GM12875 (cell line): ENCODE measurements around the gene RANBP2.
"Not testable (repeated sequence)": the region's sequence is repeated elsewhere in the genome, so short reads cannot be mapped to it uniquely, and the experiment has no call there.

Source experiments
- H3K4me3 ChIP-seq: one replicate; pipeline ENCODE4 v1.5.1; 2011; ENCODE audit warnings: low read depth, low read length, control low read depth
- TF ChIP-seq, protein P1 (sequence below): IDR thresholded peaks from 2 replicates; pipeline ENCODE4 v1.5.1; 2011; ENCODE audit warnings: low read depth, mild to moderate bottlenecking, control low read depth, inconsistent platforms, low read length, moderate library complexity, borderline replicate concordance; ENCODE audit not compliant: insufficient read depth

Gene RANBP2

DNA sequence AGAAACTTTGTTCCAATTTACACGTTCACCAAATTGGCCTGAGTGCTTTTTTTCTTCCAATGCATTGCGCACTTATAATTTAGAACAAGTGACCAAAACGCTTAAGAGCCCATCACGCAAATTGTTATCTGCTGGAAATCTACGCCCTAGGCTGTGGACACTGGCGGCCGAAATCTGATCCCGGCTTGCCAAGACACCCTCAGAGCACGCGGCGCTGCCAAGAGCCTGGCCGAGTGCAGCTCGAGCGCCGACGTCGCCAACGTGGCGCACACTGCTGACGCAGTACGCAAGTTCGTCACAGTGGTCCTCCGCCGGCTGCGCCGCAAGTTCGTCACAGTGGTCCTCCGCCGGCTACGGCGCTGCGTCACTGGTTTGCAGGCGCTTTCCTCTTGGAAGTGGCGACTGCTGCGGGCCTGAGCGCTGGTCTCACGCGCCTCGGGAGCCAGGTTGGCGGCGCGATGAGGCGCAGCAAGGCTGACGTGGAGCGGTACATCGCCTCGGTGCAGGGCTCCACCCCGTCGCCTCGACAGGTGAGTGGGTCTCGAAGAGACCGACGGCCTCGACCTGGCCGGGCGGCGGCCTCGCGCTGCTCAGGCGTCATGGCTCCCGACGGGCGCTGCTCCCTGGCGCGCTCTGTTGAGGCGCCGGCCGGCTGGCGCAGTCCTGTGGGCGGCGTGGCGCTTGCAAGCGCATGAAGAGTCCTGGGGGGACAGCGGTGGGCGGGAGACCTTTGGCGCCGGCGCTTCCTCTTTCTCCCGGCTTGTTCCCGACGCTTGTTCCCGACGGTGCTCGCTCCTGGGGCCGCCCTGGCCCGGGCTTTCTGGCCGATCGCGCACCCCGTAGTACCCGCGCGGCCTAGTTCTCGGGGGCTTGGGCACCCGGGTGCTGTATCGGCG lies at the start of gene RANBP2:
RANBP2 (plus strand) TSS at position 334 of the 896 bp plus-strand sequence; CDS start at position 459, 125 bp downstream.
- TF ChIP-seq, protein P1, sequence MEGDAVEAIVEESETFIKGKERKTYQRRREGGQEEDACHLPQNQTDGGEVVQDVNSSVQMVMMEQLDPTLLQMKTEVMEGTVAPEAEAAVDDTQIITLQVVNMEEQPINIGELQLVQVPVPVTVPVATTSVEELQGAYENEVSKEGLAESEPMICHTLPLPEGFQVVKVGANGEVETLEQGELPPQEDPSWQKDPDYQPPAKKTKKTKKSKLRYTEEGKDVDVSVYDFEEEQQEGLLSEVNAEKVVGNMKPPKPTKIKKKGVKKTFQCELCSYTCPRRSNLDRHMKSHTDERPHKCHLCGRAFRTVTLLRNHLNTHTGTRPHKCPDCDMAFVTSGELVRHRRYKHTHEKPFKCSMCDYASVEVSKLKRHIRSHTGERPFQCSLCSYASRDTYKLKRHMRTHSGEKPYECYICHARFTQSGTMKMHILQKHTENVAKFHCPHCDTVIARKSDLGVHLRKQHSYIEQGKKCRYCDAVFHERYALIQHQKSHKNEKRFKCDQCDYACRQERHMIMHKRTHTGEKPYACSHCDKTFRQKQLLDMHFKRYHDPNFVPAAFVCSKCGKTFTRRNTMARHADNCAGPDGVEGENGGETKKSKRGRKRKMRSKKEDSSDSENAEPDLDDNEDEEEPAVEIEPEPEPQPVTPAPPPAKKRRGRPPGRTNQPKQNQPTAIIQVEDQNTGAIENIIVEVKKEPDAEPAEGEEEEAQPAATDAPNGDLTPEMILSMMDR, result no peak
- H3K4me3 ChIP-seq, result peak within 1 kb of the TSS; percentile 94

DNA sequence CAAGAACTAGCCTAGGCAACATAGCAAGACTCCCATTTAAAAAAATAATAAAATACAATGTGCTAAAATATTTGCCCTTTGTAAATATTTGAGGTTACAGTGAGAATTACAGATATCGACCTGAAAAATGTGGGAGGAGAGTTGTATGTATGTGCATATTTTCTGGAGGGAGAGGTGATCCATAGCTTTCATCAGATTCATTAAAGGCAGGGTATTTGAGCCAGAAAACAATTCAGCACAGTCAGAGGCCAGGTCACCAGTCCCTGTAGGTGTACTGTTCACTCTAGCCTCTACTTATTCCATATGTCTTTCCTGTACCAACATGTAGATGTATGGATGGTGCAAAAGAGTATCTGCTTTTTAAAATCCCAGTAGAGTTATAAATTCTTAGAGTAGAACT lies 49.0 kb upstream of the RANBP2 start:
- H3K4me3 ChIP-seq, result not testable (repeated sequence)

DNA sequence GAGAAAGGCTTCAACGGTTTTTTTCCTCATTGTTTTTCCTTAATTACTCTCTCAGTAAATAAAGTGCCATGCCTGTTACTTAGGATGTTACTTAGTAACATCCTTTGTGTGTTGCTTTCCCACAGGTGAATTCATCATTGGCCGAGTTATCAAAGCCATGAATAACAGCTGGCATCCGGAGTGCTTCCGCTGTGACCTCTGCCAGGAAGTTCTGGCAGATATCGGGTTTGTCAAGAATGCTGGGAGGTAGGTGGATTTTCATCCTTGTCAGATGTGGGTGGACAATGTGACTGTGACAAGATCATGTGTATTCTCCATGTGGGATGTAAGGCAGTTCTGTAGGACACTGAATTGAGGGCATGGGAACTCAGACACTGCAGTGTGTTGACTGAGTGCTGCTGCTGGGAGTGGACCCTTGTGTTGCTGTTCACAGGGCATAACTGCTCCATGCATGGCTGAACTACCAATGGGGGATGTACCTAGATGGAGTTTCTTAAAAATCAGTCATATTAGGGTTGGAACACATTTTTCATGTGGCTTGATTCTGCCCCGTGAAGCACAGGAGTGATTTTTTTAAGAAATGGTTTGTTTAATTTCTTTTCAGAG lies 47.0 kb upstream of the RANBP2 start:
- not testable (repeated sequence) for H3K4me3 ChIP-seq

DNA sequence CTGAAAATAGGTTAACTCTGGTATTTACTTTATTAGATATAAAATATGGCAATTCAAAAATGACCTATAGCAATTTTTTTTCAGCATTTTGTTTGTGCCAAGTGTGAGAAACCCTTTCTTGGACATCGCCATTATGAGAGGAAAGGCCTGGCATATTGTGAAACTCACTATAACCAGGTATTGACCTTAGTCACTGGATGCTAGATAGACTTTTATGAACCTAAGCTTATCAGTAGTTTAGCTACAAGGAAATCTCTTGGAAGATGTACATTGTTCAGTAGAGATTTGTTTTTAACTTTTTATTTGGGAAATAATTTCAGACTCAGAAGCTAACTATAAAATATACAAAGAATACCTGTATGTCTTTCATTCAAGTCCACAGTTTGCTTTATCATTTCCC lies 42.8 kb upstream of the RANBP2 start:
- H3K4me3 ChIP-seq, result not testable (repeated sequence)

DNA sequence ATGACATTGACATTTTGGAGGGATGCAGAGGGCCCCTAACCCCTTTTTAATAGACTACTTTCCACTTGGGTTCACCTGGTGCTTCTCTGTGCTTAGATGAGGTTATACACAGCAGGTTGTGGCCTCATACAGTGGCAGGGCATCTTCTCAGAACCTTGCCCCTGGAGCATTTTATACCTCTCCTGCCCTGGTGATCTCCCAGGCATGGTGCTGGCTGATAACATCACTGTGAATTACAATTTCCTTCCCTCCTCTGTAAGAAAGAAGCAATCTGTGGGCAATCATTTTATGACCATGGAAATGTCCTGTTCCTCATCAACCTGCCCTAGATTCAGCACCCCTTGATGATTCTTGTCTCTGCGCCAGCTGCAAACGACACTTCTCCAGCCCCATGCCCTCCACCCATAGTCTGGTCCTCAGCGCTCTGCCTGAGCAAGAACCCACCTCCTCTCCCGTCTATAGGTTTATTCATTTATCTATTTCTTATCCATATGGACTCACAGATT lies 42.0 kb upstream of the RANBP2 start:
- not testable (repeated sequence) for H3K4me3 ChIP-seq

DNA sequence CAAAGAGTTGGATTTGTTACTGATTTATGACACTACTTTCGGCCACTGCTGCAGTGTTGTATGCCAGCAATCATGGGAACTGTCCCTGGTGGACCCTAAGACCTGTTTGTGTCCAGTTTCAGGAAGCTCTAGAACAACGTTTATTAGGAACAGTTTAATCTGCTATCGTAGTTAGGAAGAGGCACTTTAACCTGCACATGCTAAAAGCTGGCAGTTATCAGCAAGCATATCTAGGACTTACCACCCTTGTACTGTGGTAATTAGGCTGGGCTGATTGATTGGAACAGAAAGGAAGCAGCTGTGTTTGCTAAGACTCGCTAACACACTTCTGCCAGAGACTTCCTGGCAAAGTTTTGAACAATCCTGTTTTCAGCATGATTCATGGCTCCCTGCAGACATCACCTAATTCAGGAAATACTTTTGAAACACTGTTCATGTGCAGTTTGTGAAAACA lies 41.1 kb upstream of the RANBP2 start:
- H3K4me3 ChIP-seq, result not testable (repeated sequence)

DNA sequence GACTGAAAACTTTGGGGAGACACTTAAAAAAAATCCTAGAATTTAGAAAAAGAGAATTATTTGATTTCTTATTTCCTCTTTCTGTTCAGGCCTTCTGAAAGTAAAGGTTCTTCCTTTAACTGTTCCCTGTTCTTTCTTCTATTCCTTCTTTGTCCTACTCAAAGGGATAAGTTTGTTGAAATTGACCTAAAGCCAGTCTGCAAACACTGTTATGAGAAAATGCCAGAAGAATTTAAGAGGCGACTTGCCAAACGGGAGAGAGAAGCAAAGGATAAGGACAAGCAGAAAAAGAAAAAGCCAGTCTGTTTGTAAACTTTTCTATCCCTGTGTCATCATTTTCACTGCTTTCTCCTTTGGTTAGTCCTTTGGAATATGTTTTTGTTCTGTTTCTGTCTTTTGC lies 38.5 kb upstream of the RANBP2 start:
- H3K4me3 ChIP-seq, result not testable (repeated sequence)

DNA sequence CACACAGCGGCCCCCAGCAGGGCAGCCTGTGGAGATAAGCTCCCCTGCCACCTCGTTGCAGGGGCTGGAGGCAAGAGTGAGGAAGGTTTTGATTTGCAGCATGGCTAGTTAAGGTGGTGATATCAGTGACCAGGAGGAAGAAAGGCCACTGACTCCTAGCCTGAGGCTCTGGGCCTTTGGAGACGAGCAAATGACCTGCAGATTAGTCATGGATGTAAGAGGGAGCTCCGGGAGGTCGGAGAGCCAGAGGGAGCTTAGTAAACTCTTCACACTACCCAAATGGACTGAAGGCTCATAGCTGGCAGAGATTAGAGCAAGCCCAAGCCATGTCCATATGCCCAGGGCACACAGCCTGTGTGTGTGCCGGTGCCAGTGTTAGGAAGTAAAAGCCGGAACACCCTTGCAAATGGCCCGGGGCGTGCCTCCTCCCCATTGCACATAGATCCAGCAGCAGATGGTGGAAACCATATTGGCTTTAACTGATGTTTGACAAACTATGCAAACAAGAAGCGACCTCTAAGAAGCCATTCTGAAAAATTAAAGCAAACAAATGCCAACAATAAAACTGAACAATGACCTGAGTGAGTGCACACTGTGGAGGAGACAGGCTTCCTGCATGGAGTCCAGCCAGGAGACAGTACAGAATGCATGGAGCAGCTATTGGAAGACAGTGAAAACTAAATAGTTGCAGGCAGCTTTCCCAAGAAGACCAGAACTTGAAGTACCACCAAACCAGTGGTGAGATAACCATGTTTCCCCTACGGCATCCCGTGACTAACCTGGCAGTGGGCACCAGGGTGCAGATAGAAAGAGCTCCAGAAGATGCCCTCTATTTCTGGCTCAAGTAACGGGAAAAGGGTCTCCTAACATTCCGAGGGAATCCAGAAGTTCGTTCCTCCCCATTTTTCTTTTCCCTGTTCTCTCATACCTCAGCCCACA lies 30.2 kb upstream of the RANBP2 start:
- H3K4me3 ChIP-seq, result not testable (repeated sequence)

DNA sequence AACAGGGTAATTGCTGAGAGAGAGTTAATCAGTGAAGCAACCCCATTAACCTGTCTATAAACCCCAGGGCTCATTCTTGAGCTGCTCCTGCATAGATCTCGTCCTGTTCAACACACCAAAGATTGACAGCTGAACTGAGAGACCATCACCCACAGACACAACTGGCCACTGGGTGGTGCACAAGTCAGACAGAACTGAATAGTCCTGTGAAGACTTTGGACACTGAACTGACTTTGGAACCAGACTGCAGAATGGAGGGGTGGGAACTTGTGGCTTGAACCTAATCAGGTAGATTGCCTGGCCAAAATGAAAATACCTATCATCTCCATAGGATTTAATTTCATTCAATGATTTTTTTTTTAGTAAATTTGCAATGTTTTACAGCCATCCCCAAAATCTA lies 29.3 kb upstream of the RANBP2 start:
- not testable (repeated sequence) for H3K4me3 ChIP-seq

DNA sequence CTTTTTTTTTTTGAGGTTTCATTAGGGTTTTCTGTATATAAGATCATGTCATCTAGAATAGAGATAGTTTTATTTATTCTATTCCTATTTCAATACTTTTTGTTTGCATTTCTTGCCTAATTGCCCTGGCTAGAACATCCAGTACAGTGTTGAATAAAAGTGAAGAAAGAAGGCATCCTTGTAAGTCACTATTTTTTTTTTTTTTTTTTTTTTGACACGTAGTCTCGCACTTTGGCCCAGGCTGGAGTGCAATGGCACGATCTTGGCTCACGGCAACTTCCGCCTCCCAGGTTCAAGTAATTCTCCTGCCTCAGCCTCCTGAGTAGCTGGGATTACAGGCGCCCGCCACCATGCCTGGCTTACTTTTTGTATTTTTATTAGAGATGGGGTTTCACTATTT lies 27.8 kb upstream of the RANBP2 start:
- H3K4me3 ChIP-seq, result no peak overlapping the region
- TF ChIP-seq, protein P1, result no peak

DNA sequence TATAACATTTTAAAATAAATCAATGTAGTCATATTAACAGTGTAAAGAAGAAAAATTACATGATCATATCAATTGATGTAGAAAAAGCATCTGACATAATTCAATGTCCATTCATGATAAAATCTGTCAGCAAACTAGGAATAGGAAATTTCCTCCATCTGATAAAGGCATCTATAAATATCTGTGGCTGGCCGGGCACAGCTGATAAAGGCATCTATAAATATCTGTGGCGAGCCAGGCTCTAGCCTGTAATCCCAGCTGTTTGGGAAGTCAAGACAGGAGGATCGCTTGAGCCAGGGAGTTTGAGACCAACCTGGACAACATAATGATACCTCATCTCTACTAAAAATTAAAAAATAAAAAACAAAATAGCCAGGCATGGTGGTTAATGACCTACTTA lies 18.1 kb upstream of the RANBP2 start:
- H3K4me3 ChIP-seq, result no peak overlapping the region
- TF ChIP-seq, protein P1, result no peak
